HUES64 (cell line): ENCODE measurements around the gene ART4.

Source experiments
- H3K27ac ChIP-seq: 2 replicates; pipeline ENCODE4 v1.7.0; 2013; ENCODE audit warnings: low read depth, low read length, inconsistent platforms
- H3K27me3 ChIP-seq: 2 replicates; pipeline ENCODE4 v1.6.1; 2013; ENCODE audit warnings: mild to moderate bottlenecking, low read length; ENCODE audit not compliant: insufficient read depth
- H3K36me3 ChIP-seq: 2 replicates; pipeline ENCODE4 v1.6.1; 2013; ENCODE audit warnings: mild to moderate bottlenecking, low read length; ENCODE audit not compliant: insufficient read depth
- H3K4me1 ChIP-seq: 2 replicates; pipeline ENCODE4 v1.6.1; 2013; ENCODE audit warnings: mild to moderate bottlenecking, low read length, moderate library complexity; ENCODE audit not compliant: insufficient read depth
- H3K4me3 ChIP-seq: 2 replicates; pipeline ENCODE4 v1.5.1; 2013; ENCODE audit warnings: mild to moderate bottlenecking, low read length, moderate library complexity
- H3K9ac ChIP-seq: 2 replicates; pipeline ENCODE4 v1.6.1; 2013; ENCODE audit warnings: mild to moderate bottlenecking, low read depth, low read length
- H3K9me3 ChIP-seq: 2 replicates; pipeline ENCODE4 v1.6.1; 2013; ENCODE audit warnings: low read depth, low read length; ENCODE audit not compliant: insufficient read depth
- WGBS: fragments of 150-250, 120-280 bp; methylation state at CpG from one replicate; pipeline ENCODE4 v1.1.7; 2013; ENCODE audit warnings: missing lambda C conversion rate; 5-methylcytosine and 5-hydroxymethylcytosine counted together

The ART4 gene

GRCh38 chr12:14876833-14877232, 33.5 kb upstream of the ART4 start:
- Histone ChIP-seq H3K36me3 (no peaks in the 10 kb centered on the region), H3K27me3 (no peaks in the 10 kb centered on the region), H3K4me3 (no peak overlapping the region), H3K27ac (no peak overlapping the region), H3K4me1 (no peaks in the 10 kb centered on the region), H3K9ac (no peak overlapping the region), H3K9me3 (no peaks in the 10 kb centered on the region)
- WGBS: 100% methylated on average over 2 of the region's 2 CpGs

DNA sequence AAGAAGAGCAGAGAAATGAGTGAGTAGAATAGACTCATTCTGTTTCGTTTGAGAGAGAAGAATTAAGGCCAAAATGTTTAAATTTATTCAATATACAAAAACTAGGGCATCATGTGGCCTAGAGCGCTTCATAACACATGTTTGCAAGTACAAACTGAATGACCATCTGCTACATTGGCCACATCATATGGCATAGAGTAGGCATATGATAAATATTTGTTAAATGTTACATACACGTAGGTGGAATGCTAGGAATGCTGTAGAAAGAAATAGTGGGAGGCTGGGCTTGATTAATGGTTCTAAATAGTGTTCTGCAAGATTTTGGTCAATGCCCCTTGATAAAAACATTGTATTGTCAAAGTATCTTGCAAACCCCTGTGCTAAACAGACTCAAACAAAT, 31.6 kb upstream of the ART4 start:
- Histone ChIP-seq H3K4me1 (no peaks in the 10 kb centered on the region), H3K9ac (no peak overlapping the region), H3K4me3 (no peak overlapping the region), H3K27ac (no peak overlapping the region), H3K27me3 (no peaks in the 10 kb centered on the region), H3K9me3 (no peaks in the 10 kb centered on the region), H3K36me3 (no peaks in the 10 kb centered on the region)
- WGBS: 78% methylated on average over 3 of the region's 3 CpGs

- H3K27ac ChIP-seq: no peak overlapping the region
- no peaks in the 10 kb centered on the region for H3K27me3 ChIP-seq
- no peaks in the 10 kb centered on the region for H3K9me3 ChIP-seq
- no peak overlapping the region for H3K9ac ChIP-seq
- H3K4me3 ChIP-seq: no peak overlapping the region
- no peaks in the 10 kb centered on the region for H3K36me3 ChIP-seq
- H3K4me1 ChIP-seq: no peaks in the 10 kb centered on the region
- 97% methylated on average over 1 of the region's 1 CpG for WGBS
Observed at GRCh38 chr12:14873440-14874185, 30.3 kb upstream of the ART4 start.

DNA sequence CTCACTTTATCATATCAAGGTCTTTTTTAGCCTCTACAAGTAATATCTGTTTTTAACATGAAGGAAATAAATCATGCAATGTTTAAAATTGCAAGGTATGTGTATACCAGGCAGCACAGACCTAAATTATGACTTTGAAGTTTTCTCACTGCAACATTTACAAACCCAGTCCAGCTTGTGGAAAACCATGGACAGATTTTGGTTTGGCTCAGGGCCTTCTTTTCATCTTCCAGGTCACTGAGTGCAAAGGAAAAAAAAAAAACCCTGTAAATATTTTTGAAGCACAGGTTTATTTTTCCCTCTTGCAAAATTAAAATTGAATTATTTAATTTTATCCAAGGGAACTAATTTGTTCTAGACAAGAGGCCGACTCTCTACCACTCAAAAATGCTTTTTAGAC, 28.6 kb upstream of the ART4 start:
- 75% methylated on average over 1 of the region's 1 CpG for WGBS
- Histone ChIP-seq H3K4me3 (no peak overlapping the region), H3K27me3 (no peaks in the 10 kb centered on the region), H3K4me1 (no peaks in the 10 kb centered on the region), H3K36me3 (no peaks in the 10 kb centered on the region), H3K27ac (no peak overlapping the region), H3K9ac (no peak overlapping the region), H3K9me3 (peaks cover 14% of the 10 kb centered on the region)

DNA sequence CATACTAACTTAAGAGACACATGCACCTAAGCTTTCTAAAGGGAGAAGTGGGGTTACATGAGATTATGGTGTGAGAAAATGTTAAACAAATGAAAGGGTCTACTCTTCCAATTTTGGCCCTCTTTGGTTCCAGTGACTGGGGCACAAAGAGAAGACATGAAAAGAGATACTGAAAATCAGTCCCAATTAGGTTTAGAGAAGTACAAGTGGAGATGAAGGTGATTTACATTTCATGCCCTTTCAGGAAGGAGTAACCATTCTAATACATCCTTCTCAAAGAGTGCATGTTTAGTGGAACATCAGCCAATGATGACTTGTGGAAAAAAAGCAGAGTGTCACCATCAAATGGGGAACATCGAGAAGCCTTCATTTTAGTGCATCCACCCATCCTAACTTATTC, 27.9 kb upstream of the ART4 start:
- Histone ChIP-seq H3K27ac (no peak overlapping the region), H3K4me1 (no peaks in the 10 kb centered on the region), H3K4me3 (no peak overlapping the region), H3K36me3 (no peaks in the 10 kb centered on the region), H3K9ac (no peak overlapping the region), H3K27me3 (no peaks in the 10 kb centered on the region), H3K9me3 (peaks cover 19% of the 10 kb centered on the region)
- WGBS: 97% methylated on average over 1 of the region's 1 CpG

- no peaks in the 10 kb centered on the region for H3K36me3 ChIP-seq
- WGBS: 95% methylated on average over 3 of the region's 3 CpGs
- peaks cover 19% of the 10 kb centered on the region for H3K9me3 ChIP-seq
- H3K27ac ChIP-seq: no peak overlapping the region
- no peak overlapping the region for H3K4me3 ChIP-seq
- H3K4me1 ChIP-seq: no peaks in the 10 kb centered on the region
- no peak overlapping the region for H3K9ac ChIP-seq
- no peaks in the 10 kb centered on the region for H3K27me3 ChIP-seq
Observed at GRCh38 chr12:14868916-14869506, 25.7 kb upstream of the ART4 start.

- Histone ChIP-seq H3K4me1 (no peaks in the 10 kb centered on the region), H3K9ac (no peak overlapping the region), H3K27ac (no peak overlapping the region), H3K36me3 (no peaks in the 10 kb centered on the region), H3K4me3 (no peak overlapping the region), H3K27me3 (no peaks in the 10 kb centered on the region), H3K9me3 (peaks cover 12% of the 10 kb centered on the region)
Observed at GRCh38 chr12:14860490-14860889, 17.2 kb upstream of the ART4 start.

- Histone ChIP-seq H3K4me3 (no peak overlapping the region), H3K27me3 (no peaks in the 10 kb centered on the region), H3K36me3 (no peaks in the 10 kb centered on the region), H3K9ac (no peak overlapping the region), H3K27ac (no peak overlapping the region), H3K4me1 (peaks cover 12% of the 10 kb centered on the region), H3K9me3 (peaks cover 12% of the 10 kb centered on the region)
- 94% methylated on average over 1 of the region's 1 CpG for WGBS
Observed at GRCh38 chr12:14858513-14858912, 15.2 kb upstream of the ART4 start.

GRCh38 chr12:14854586-14855183, 11.4 kb upstream of the ART4 start:
- Histone ChIP-seq H3K27me3 (no peaks in the 10 kb centered on the region), H3K4me3 (no peak overlapping the region), H3K27ac (no peak overlapping the region), H3K36me3 (no peaks in the 10 kb centered on the region), H3K4me1 (peaks cover 21% of the 10 kb centered on the region), H3K9me3 (no peaks in the 10 kb centered on the region), H3K9ac (no peak overlapping the region)
- WGBS: 87% methylated on average over 6 of the region's 6 CpGs

DNA sequence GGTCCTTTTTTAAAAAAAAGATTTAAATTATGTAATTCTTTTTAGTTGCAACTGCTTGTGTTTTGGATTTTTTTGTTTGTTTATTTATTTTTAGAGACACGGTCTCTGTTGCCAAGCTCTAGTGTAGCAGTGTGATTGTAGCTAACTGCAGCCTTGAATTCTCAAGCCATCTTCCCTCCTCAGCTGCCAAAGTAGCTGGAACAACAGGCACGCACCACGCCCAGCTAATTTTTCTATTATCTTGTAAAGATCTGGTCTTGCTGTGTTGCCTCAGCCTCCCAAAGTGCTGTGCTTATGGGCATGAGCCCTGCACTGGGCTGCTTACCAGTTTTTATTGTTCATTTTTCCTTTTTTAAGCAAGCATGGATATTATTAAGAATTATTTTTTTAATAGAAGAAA, 10.6 kb upstream of the ART4 start:
- Histone ChIP-seq H3K27ac (no peak overlapping the region), H3K9ac (no peak overlapping the region), H3K27me3 (no peaks in the 10 kb centered on the region), H3K4me1 (peaks cover 21% of the 10 kb centered on the region), H3K36me3 (no peaks in the 10 kb centered on the region), H3K9me3 (no peaks in the 10 kb centered on the region), H3K4me3 (no peak overlapping the region)
- WGBS: 68% methylated on average over 3 of the region's 3 CpGs

GRCh38 chr12:14852880-14853279, 9.6 kb upstream of the ART4 start:
- no peak overlapping the region for H3K27ac ChIP-seq
- H3K9me3 ChIP-seq: no peaks in the 10 kb centered on the region
- H3K4me1 ChIP-seq: peaks cover 21% of the 10 kb centered on the region
- no peaks in the 10 kb centered on the region for H3K27me3 ChIP-seq
- no peak overlapping the region for H3K4me3 ChIP-seq
- no peaks in the 10 kb centered on the region for H3K36me3 ChIP-seq
- H3K9ac ChIP-seq: no peak overlapping the region
